Transverse colon (tissue), 4 donors: ENCODE results near the gene PTGDR2. TPM values are rescaled to one million over a fixed set of nuclear protein-coding genes. Genes with fewer than 3 reads are reported as not detected.
"Not testable (repeated sequence)": the region's sequence is repeated elsewhere in the genome, so short reads cannot be mapped to it uniquely, and the experiment has no call there.

Experiments
- DNase-seq: peaks from one replicate; pipeline ENCODE4 v3.0.0-alpha.2; 2019
- H3K27ac ChIP-seq, 4 donors: fragments of 200-600 bp; sonication (generic); 2 replicates each; pipeline ENCODE4 v1.5.1; 2016 to 2018; ENCODE audit warnings: inconsistent platforms in 4 of 4
- H3K27me3 ChIP-seq: fragments of 200-600 bp; sonication (generic); 2 replicates; pipeline ENCODE4 v1.5.1; 2017; ENCODE audit warnings: inconsistent platforms
- H3K36me3 ChIP-seq, 4 donors: fragments of 200-600 bp; sonication (generic); 2 replicates each; pipeline ENCODE4 v1.5.1; 2017 to 2019; ENCODE audit warnings: inconsistent platforms in 4 of 4
- H3K4me1 ChIP-seq, 4 donors: fragments of 200-600 bp; sonication (generic); 2 replicates each; pipeline ENCODE4 v1.5.1; 2017 to 2020; ENCODE audit warnings: inconsistent platforms in 4 of 4
- H3K4me3 ChIP-seq, 4 donors: fragments of 200-600 bp; sonication (generic); 1 replicate in 1 of 4; 2 replicates in 3 of 4; pipeline versions ENCODE4 v1.5.1 to v1.6.1; 2017 to 2019; ENCODE audit warnings: inconsistent platforms in 4 of 4
- H3K9me3 ChIP-seq, 2 donors: fragments of 200-600 bp; sonication (generic); 2 replicates each; pipeline ENCODE4 v1.5.1; 2017 to 2019; ENCODE audit warnings: inconsistent platforms in 2 of 2
- CTCF ChIP-seq, 5 experiments: fragments of 200-600 bp in 3 of 5; fragments of 450-650 bp in 2 of 5; sonication (generic) in 3 of 5; IDR thresholded peaks; 1 replicate in 2 of 5; 2 replicates in 3 of 5; pipeline ENCODE4 v1.5.1; 2016 to 2017; ENCODE audit warnings: antibody characterized with exemption in 5 of 5, inconsistent platforms in 3 of 5, mild to moderate bottlenecking in 2 of 5, moderate library complexity in 1 of 5
- EP300 ChIP-seq: sonication (generic); formaldehyde crosslinking; IDR thresholded peaks from one replicate; pipeline ENCODE4 v1.6.1; 2017; ENCODE audit warnings: antibody characterized with exemption, low read depth
- POLR2A ChIP-seq: fragments of 450-650 bp; IDR thresholded peaks from one replicate; pipeline ENCODE4 v1.6.1; 2016; ENCODE audit warnings: antibody characterized with exemption, mild to moderate bottlenecking, moderate library complexity
- POLR2AphosphoS5 ChIP-seq, 3 donors: sonication (generic); formaldehyde crosslinking; IDR thresholded peaks; one replicate each; pipeline ENCODE4 v1.6.1; 2016; ENCODE audit warnings: antibody characterized with exemption in 3 of 3
- WGBS, 2 donors: methylation state at CpG; one replicate each; pipeline ENCODE4 v1.1.5; 2018; ENCODE audit warnings: low coverage in 1 of 2; 5-methylcytosine and 5-hydroxymethylcytosine counted together
- in situ Hi-C, 4 donors: fragments of 200-750 bp; cut with MboI; loops; one replicate each; pipeline versions ENCODE4 v1.15.0 to v1.15.1; 2017; ENCODE audit warnings: low sequenced_read_pairs in 3 of 4, low pct_ligation_motif_present in 1 of 4, low pct_unique_long_range_greater_than_20kb in 1 of 4
- intact Hi-C: fragments of 100-400 bp; cut with DNase I; formaldehyde crosslinking; loops from one replicate; pipeline ENCODE4 v1.15.1; 2023; ENCODE audit warnings: low total_unique reads
- total RNA-seq, 4 donors: library from RNA; depleted of rRNA; stranded (reverse); fragments of >200 nt; gene quantifications; one replicate each; pipeline ENCODE4 v1.1.0, GENCODE V29; 2016

Gene PTGDR2
- total RNA-seq, 4 donors from 2014 or later: 3.5 to 36.6 (median 4.5) TPM; not detected in 1

GRCh38 chr11:60831143-60831500 lies 24.6 kb downstream of the PTGDR2 start:
- no peak overlapping the region for H3K27ac ChIP-seq
- H3K4me3 ChIP-seq: no peak overlapping the region
- TF ChIP-seq CTCF (IDR thresholded peaks at IDR 0.05) (peak; percentile 89 to 97 (median 92)), POLR2AphosphoS5 (IDR thresholded peaks at IDR 0.05) (no peak)
- intact Hi-C loops: loop anchor here (5.0 kb wide), 3 partner anchors 66 to 1074 kb away; partner anchors contain the start of gene STX3
- H3K36me3 ChIP-seq: no peaks in the 10 kb centered on the region
- WGBS, 2 donors: 23% methylated on average over 8 of the region's 8 CpGs; no CpG with 5 or more reads in 1 of the 2 donors
- peak; percentile 86 for DNase-seq
- in situ Hi-C loops: loop anchor here (5.0 to 25.0 kb wide), 5 partner anchors 64 to 506 kb away; partner anchors contain the start of genes DDB1 (in 1 of the 4) and TKFC (in 1 of the 4)
- no peaks in the 10 kb centered on the region for H3K9me3 ChIP-seq
- peaks cover 3% of the 10 kb centered on the region for H3K27me3 ChIP-seq
- H3K4me1 ChIP-seq: peaks cover 0 to 11% (median 6%) of the 10 kb centered on the region in 4 donors

GRCh38 chr11:60830478-60831142 lies 25.1 kb downstream of the PTGDR2 start:
- H3K36me3 ChIP-seq: no peaks in the 10 kb centered on the region
- H3K4me3 ChIP-seq: no peak overlapping the region
- H3K27me3 ChIP-seq: peaks cover 3% of the 10 kb centered on the region
- intact Hi-C loops (loop anchor here (5.0 kb wide), 3 partner anchors 67 to 1073 kb away; partner anchors contain the start of gene STX3), in situ Hi-C loops (loop anchor here (5.0 to 25.0 kb wide), 5 partner anchors 64 to 507 kb away; partner anchors contain the start of genes DDB1 (in 1 of the 4) and TKFC (in 1 of the 4))
- H3K4me1 ChIP-seq: peaks cover 0 to 11% (median 6%) of the 10 kb centered on the region in 4 donors
- H3K27ac ChIP-seq: no peak overlapping the region
- H3K9me3 ChIP-seq: no peaks in the 10 kb centered on the region
- 0 to 30% methylated on average over 1 to 10 of the region's 10 CpGs for WGBS, 2 donors
- TF ChIP-seq EP300 (no peak), POLR2A (no peak), CTCF (IDR thresholded peaks at IDR 0.05) (no peak), POLR2AphosphoS5 (IDR thresholded peaks at IDR 0.05) (no peak)
- DNase-seq: no peak

GRCh38 chr11:60825790-60826189 lies 30.0 kb downstream of the PTGDR2 start:
- peaks cover 0 to 2% (median 0%) of the 10 kb centered on the region in 4 donors for H3K4me1 ChIP-seq
- DNase-seq: no peak
- no peaks in the 10 kb centered on the region for H3K9me3 ChIP-seq
- no peak for TF ChIP-seq POLR2A
- TF ChIP-seq EP300: no peak
- no peak for TF ChIP-seq CTCF (IDR thresholded peaks at IDR 0.05)
- no peak for TF ChIP-seq POLR2AphosphoS5 (IDR thresholded peaks at IDR 0.05)
- no peak overlapping the region for H3K27ac ChIP-seq
- intact Hi-C loops (loop anchor here (5.0 kb wide), 1 partner anchor 362 kb away; no protein-coding TSS in a partner anchor), in situ Hi-C loops (loop anchor here in 2 of 4 donors (25.0 kb wide), 3 partner anchors 312 to 512 kb away; partner anchors contain the start of genes DDB1 (in 1 of the 2) and TKFC (in 1 of the 2))
- no peaks in the 10 kb centered on the region for H3K27me3 ChIP-seq
- WGBS, 2 donors: 90% methylated on average over 5 of the region's 6 CpGs; no CpG with 5 or more reads in 1 of the 2 donors
- H3K36me3 ChIP-seq: no peaks in the 10 kb centered on the region
- no peak overlapping the region for H3K4me3 ChIP-seq

GRCh38 chr11:60825118-60825517 lies 30.6 kb downstream of the PTGDR2 start:
- TF ChIP-seq POLR2AphosphoS5 (IDR thresholded peaks at IDR 0.05) (no peak), POLR2A (no peak), EP300 (no peak), CTCF (IDR thresholded peaks at IDR 0.05) (no peak)
- intact Hi-C loops: loop anchor here (5.0 kb wide), 1 partner anchor 362 kb away; no protein-coding TSS in a partner anchor
- in situ Hi-C loops: loop anchor here in 2 of 4 donors (25.0 kb wide), 3 partner anchors 312 to 512 kb away; partner anchors contain the start of genes DDB1 (in 1 of the 2) and TKFC (in 1 of the 2)
- no peaks in the 10 kb centered on the region for H3K36me3 ChIP-seq
- H3K27ac ChIP-seq: no peak overlapping the region
- no peaks in the 10 kb centered on the region for H3K27me3 ChIP-seq
- DNase-seq: no peak
- 81 to 83% methylated on average over 5 of the region's 5 CpGs for WGBS, 2 donors
- H3K4me3 ChIP-seq: no peak overlapping the region
- H3K4me1 ChIP-seq: no peaks in the 10 kb centered on the region
- H3K9me3 ChIP-seq: no peaks in the 10 kb centered on the region

GRCh38 chr11:60823745-60824306 lies 31.9 kb downstream of the PTGDR2 start:
- DNase-seq, H3K36me3 ChIP-seq, intact Hi-C loops, H3K27me3 ChIP-seq, H3K4me3 ChIP-seq, in situ Hi-C loops, H3K9me3 ChIP-seq, H3K4me1 ChIP-seq, H3K27ac ChIP-seq: not testable (repeated sequence)
- 95 to 100% methylated on average over 1 to 5 of the region's 5 CpGs for WGBS, 2 donors
